GM18507 (cell line): ENCODE measurements around the gene LRG1.
A peak's percentile ranks its signal among the peaks of the same experiment; 100 is the strongest.

Experiments used
- DNase-seq: peaks from one replicate; pipeline ENCODE4 v3.0.0; 2011; ENCODE audit warnings: low read depth; ENCODE audit not compliant: insufficient read length; ENCODE audit errors: extremely low spot score
- FAIRE-seq: peaks from 2 replicates; lab custom pipeline; 2011; peaks lifted over from hg19 to GRCh38; lab: Jason Lieb, UNC

Gene LRG1, protein sequence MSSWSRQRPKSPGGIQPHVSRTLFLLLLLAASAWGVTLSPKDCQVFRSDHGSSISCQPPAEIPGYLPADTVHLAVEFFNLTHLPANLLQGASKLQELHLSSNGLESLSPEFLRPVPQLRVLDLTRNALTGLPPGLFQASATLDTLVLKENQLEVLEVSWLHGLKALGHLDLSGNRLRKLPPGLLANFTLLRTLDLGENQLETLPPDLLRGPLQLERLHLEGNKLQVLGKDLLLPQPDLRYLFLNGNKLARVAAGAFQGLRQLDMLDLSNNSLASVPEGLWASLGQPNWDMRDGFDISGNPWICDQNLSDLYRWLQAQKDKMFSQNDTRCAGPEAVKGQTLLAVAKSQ

DNA sequence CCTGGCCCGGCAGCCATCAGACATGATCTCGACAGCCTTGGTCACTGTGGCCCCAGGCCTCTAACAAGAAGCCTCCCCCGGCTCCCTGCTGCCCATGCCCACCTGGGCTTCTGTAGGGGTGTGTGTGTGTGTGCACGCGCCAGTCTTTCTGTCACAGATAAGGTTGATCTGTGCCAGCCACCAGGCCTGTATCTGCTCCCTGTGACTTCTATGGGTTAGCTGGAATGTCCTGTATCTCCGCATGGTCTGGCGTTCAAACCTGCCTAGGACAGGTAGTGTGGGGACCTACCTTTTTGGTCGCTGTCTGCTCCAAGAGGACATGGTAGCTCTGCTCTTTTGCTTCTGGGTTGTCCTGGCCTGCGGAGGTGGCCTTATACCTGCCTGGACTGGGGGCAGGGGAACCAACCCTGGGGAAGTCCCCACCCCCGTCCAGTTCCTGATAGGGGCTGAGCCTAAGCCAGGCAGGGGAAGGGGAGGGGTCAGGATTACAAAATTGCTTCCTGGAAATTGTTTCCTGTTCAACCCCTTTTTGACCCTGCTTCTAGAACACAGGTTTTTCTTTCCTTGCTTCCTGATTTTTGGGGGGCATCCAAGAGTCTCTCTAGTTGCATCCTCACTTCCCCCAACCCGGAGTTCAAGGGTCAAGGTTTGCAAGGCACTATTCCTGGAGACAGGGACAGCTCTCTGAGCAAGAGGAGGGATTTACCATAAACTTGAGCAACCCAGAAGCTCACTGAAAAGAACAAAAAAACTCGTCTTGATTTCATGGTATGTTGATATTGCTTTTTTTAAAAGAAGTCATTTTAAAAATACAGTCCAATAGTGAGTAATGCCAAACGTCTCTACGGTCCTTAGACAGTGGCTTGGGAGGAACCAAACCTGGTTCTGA is at the start of gene LRG1:
LRG1 (minus strand) TSS at position 344 of the 889 bp plus-strand sequence; CDS start at position 321, 23 bp downstream.
- FAIRE-seq (peak; percentile 84), DNase-seq (peak; percentile 52)

DNA sequence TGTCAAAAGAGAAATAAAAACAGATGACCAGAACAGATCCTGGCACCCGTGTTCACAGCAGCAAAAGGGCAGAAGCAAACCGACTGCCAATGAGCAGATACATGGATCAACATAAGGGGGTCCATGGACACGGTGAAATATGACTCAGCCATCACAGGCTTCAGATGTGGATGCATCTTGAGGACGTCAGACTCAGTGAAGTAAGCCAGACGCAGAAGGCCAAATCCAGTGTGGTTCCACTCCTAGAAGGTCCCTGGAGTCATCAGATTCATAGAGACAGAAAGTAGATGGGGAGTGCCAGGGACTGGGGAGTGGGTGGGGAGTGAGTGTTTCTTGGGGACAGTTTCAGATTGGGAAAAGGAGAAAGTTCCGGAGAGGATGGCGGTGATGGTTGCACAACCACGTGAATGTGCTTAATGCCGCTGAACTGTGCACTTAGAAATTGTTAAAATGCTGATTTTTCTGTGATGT is 48.5 kb upstream of the LRG1 start:
- FAIRE-seq = no peak
- DNase-seq = no peak

DNA sequence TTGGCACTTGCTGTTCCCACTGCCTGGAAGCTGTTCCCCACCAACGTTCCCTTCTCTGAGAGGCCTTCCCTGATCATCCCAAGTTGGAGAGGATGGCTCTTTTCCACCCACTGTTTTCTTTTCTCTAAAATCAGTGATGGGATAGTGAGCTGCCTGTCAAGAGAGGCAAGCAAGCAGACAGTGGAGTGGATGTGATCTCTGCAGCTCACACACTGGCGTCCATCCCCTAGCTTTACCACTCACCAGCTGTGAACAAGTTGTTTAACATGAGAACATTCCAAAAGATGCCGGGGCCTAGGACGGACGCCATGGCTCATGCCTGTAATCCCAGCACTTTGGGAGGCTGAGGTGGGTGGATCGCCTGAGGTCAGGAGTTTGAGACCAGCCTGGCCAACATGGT is 47.7 kb upstream of the LRG1 start:
- DNase-seq (no peak), FAIRE-seq (no peak)

DNA sequence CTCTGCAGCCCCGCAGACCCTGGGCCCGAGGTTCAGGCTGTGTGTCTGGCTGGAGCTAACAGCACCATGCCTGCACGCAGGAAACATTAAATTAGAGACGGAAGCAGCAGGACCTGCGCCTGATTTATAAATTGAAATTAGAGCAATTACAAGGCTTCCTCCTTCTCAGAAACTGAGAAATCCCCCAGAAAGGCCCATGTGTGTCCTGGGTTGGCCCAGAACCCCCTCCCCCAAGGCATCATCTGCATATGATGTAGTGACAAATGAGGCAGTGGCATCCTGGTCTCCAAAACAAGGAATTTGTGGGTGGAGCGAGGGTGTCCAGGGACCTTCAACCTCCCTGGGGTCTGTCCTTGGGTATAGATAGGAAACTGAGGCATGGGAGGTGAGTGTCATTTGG is 46.9 kb upstream of the LRG1 start:
- no peak for DNase-seq
- no peak for FAIRE-seq

DNA sequence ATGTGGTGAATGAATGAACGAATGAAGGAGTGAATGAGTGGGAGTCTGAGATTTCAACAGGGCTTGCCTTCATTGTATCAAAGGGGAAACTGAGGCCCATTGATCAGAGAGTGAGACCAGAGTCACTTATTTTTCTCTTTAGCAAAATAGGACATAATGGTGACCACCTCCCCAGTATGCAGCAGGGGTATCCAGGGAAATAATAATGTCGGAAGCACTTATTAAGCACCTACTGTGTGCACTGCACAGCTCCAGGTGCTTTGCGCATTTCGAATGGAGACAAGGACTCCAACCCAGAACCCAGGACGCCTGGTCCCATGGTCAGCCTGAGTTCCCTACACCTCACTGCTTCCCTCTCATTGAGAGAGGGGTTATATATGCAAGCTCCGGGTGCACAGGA is 46.4 kb upstream of the LRG1 start:
- FAIRE-seq (no peak), DNase-seq (no peak)

DNA sequence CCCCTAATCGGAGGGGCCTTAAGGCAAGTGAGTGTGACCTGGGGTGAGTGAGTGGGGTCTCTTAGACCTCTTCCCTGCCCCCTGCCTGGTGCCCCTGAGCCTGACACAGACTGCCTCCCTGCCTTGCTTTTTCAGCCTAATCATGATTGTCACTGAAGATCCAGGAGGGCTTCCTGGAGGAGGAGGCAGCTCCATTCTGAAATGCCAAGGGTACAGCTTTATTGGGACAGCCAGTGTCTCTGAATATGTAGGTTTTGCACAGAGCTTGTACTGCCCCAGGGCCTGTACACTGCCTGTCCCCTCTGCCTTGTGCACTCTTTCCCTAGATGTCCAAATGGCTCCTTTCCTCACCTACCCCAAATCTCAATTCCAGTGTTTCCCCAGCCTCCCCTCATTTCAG is 45.7 kb upstream of the LRG1 start:
- DNase-seq (no peak), FAIRE-seq (no peak)

DNA sequence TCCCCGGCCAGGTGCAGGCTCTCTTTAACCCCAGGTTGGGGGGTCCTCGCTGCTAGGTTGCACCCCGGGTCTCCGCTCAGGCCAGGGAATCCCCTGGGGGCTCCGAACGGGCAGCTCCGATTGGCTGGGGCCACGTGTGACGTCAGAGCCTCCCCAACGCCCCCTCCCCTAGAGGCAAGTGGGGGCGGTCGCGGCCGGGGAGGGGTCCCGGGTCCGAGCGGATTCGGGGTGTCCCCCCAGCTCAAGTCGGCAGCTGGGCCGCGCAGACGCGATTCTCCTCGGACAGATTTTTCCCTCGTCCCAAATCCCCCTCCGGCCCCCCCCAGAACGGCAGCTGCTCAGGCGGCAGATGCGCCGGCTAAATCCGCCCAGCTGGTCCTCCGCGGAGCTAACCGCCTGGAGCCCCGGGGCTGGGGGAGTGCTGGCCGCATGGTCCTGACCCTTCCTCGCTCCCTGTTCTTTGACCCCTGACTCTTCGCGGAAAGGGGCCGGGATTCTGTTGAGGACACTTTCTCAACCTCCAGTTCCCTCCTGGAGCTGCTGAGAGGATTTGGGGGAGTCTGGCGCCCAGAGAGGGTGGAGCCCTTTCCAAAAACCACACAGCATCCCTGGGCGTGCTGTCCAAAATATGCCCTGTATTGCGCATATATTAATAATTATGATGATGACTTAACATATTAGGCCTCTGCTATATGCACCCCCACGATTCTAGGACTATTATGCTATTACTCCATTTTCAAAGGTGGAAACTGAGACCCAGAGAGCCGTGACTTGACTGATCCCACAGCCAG is 45.0 kb upstream of the LRG1 start:
- FAIRE-seq = no peak
- no peak for DNase-seq

DNA sequence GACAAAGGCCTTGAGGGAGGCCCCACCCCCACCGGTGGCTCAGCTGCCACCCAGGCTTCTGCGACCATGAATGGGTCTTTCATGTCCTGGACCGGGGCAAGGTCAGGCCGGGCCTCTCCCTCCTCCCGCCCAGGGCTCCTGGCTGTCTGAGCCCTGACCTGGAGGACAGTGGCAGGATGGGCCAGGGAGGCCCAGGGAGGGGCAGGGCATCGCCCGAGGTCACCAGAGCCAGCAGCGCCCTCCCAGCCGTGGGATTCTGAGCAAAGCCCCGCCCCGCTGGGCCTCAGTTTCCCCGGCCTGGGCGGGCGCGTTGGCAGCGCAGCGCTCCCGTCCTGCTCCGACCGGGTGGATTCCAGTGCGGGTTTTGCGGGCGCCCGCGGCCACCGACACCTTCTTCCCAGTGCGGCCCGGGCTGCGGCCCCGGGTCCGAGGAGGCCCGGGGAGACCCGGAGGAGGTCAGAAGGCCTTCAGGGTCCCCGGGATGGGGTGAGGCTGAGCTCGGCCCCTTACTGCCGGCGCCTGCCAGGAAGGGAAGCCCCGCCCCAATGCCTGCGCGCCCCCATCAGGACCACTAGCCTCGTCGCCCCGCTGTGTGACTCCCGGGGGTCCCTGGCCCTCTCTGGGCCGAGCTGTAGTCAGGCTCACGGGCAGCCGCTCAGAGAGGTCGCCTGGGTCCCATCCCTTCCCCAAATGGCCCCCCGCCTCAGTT is 44.3 kb upstream of the LRG1 start:
- no peak for DNase-seq
- no peak for FAIRE-seq

DNA sequence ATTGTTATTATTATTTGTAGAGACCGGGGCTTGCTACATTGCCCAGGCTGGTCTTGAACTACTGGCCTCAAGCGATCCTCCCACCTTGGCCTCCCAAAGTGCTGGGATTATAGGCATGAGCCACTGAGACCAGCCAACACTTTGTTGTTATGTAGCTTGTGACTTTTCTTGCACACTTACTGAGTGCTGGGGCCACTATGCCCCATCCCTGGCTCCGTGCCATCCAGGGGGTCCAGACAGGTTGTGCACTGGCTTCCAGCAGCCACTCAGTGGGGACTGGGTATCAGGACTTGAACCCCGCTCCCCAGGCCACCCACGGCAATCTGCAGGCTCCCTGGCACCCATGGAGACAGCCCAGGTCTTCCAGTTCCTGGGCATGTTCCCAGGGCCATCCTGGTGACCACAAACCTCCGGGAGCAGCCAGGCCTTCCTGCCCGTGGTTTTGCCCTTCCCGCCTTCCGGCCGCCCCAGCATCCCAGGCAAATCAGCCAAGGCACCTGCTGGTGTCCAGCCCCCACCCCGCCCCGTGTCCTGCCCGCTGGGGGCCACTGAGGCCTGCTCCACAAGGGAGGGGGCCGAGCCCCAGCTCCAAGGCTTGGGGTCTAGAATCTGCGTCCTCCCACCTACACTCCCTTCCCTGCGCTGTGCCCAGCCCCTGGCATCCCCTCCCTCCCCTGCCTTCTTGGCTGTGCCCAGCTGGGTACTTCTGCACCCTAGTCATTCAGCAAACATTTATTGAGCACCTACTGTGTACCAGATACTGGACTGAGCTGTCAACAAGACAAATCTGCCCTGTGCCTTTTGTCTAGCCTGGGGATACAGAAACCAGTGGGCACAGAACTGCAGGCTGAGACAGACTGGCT is 43.4 kb upstream of the LRG1 start:
- FAIRE-seq = no peak

DNA sequence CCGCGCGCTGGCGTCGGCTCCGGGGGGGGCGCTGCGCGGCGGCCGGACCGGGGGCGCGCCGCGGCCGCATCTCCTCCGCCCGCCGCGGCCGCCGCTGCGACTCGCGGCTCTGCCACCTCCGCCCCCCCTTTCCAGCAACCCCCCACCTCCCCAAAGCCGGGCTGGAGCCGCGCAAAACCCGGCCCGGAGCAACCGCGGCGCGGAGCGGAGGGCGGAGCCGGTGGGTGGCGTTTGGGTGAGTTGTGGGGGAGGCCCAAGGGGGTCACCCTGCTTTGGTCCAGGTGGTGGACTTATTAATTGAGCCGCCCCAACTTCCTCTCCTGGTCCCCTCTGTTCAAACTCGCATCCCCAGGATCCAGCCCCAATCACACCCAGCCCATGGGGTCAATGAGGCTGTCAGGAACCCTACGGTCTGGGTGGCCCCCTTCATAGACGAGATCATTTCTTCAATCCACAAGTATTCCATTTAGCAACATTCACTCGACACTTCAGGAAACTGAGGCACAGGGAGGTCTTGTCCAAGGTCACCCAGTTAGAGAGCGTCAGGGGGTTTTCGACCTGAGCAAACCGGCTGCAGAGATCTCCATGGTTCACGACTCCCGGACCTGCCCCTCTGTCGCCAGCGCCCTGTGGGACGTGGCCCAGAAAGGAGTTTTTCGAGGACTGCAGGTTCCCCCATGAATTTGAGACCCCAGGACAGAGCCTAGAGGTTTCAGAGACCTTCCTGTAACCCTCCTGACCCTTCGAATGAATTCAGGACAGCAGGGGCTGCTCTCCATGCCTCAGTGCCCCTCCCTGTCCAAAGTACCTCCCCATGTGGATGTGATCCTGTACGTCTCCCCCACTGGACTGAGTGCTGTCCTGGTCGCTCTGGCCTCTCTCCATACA is 42.1 kb upstream of the LRG1 start:
- DNase-seq = no peak
- FAIRE-seq = no peak

More for the DNA sequence above, 43.4 kb upstream of the LRG1 start:
- no peak for DNase-seq

DNA sequence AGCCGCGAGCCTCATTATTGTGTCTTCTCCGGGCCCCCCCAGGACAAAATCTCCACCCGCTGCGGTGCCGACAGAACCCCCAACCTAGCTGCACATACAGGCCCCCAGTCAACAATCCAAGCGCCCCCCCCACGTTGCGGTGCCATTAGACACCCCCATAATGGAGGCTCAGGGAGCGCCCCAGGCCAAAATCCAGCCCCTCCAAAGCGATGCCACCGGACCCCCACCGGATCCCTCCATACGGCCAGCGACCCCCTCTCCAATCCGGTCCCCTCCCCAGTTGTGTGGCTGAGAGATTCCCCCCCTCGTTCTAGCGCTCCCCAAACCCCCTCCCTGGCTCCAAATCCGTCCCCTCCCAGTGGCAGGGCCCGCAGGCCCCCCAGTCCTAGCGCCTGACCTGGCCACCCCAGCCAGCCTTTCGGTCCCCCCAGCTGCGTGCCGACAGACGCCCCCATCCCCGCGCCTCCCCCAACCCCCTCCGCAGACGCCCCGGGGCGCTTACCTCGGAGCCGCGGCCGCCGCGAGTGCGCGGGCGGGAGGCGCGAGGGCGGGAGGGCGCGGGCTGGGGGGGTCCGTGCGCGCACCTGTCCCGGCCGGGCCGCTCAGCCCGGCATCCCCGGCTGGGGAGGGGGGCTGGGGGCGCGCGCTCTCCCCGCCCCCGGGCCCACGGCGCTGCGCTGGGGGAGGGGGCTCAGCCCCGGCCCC is 41.3 kb upstream of the LRG1 start:
- FAIRE-seq (no peak), DNase-seq (no peak)

DNA sequence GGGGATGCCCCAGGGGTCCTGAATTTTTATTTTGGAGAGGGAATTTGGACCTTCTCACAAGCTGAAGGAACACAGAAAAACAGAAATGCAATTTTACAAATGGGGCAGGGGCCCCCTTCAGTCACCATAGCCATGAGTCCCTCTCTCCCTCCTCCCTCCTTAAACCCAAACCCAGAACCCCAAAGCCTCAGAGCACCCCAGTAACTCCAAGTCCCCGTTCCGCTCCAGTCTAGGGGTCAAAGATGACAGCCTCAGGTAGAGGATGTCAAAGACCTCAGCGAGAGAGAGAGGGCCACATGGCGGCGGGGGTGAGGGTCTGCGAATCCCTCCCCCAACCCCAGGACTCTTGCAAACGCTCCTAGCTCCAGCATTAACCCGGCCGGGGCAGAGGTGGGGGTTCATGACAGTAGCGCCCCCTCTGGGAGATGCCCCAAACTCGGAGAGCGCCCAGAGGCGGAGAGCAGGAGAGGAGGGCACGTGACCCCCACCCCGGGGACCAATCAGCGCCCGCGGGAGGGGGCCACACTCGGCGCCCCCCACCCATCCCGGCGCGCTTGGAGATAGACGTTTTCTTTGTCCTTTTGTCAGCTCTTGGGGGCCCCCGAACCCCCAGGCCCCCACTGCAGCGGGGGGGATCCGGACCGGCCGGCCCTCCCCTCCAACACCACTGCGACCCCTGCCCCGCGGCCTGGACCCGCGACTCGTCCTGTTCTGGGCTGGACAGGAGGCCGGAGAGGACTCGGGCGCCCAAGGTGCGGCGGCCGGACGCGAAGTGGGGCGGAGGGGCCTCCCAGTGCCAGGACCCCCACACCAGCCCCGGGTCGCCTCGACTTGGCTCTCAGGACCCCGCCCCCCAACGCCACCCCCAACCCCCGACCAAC is 40.4 kb upstream of the LRG1 start:
- DNase-seq = no peak
- FAIRE-seq = no peak

DNA sequence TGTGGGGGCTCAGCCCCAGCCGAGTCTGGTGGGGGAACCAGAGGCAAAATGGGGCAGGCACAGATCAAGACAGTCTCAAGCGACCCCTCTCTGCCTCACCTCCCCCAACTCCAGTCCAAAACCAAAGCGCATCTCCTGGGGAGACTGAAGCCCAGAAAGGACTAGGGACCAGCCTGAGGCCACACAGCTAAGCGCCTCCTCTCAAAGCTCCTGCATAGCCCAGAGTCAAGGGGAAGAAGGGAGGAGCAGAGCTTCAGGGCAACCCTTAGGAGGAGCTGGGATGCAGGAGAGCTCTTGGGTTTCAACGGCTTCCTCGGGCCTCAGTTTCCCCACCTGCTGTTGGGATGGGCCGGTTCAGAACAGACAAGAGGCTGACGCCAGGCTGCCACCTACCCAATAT is 39.6 kb upstream of the LRG1 start:
- DNase-seq (no peak), FAIRE-seq (no peak)

DNA sequence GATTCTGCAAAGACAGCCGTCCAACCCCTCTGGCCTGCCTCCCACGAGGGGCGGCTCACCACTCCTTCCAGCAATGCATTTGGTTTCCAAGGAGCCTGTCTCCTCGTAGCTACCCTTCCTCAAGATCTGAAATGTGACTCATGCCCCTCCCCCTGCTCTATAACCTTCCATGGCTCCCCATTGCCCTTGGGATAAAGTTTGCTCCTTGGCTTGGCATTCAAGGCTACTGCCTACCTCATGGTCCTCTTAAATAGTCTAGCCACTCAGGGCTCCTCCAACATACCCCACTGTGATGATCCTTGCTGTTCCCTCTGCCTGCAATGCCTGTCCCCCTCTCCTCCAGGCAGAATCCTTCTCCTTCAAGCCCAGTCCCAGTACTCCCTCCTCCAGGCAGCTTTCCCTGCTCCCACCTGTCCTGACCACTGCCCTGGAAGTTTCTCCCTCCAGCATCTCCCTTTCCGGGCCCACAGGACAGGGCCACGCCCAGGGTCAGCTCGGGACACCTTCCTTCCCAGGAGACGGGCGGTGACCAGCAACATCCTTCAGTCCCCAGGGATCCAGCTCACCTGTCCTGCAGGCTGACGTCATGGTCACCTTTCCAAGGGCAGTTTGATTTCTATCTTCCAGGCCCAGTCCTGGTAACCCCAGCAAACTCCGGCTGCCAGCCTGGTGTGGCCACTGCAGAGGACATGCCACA is 38.9 kb upstream of the LRG1 start:
- no peak for DNase-seq
- no peak for FAIRE-seq

DNA sequence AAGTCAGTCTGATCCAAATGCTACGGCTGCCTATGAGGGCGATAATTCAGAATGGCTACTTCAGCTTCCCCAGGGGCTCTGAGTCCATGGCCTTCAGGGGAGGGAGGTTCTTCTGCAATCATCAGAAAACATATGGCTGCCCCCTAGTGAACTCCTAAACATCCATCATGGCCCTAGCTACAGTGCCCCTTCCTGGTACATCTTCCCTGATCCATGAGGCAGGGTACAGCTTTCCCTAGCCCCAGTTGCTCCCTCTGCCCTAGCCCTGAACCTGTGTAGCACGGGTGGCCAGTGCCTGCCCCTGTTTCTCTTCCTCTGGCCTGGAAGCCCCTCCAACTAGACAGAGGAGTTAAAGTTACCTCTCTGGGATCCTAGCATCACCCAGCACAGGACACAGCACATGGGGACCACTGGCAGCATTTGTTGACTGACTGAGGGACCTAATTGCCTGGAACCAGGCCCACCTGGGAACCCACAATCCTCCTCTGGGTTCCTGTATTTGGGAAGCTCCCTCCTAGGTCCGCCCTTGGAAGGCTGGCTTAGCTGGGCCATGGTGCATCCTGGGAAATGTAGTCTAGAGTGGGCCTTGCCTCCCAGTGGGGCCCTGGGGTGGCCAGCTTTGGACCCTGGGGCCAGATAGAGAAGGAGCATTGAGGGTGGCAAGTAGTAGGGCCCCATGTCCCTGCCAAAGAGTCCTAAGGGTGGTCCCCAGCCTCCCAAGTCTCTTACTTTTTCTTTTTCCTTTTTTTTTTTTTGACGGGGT is 37.4 kb upstream of the LRG1 start:
- DNase-seq (no peak), FAIRE-seq (no peak)
